ENCODE data around the gene SPTBN4.
"Not testable (repeated sequence)": the region's sequence is repeated elsewhere in the genome, so short reads cannot be mapped to it uniquely, and the experiment has no call there.

Gene SPTBN4

DNA sequence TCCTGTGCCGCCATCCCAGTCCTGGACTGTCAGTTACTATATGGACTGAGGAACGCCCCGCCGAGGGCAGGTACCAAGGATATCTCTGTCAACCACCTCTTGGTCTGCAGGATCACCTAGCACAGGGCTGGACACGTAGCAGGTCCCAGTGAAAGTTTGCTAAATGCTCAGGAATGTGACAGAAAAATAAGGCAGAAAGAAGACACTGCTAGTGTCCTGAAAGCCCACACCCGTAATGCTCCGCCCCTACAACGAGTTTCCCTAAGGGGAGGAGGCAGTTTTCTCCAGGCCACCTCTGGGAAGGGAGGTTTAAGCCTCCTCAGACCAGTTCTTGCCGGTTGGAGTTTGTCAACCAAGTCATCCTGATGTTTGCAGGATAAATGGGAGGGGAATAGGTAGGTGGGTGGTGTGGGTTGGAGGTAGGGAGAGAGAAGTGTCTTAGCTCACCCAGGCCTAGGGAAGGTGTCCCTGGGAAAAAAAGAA is 21.0 kb upstream of the SPTBN4 start:
- ChIA-PET CTCF (interaction anchor here (0.5 to 2.0 kb wide), 3 partner anchors 25 to 175 kb away, joined by 3 to 13 read pairs (median 3); no protein-coding TSS in a partner anchor), POLR2A (ENCODE audit: low non-redundant PET) (no interaction called here)
- peak overlapping the region; percentile 96 for H3K27ac ChIP-seq
- DNase-seq (ENCODE audit: low spot score): peak; percentile 54
- TF ChIP-seq, protein P1, sequence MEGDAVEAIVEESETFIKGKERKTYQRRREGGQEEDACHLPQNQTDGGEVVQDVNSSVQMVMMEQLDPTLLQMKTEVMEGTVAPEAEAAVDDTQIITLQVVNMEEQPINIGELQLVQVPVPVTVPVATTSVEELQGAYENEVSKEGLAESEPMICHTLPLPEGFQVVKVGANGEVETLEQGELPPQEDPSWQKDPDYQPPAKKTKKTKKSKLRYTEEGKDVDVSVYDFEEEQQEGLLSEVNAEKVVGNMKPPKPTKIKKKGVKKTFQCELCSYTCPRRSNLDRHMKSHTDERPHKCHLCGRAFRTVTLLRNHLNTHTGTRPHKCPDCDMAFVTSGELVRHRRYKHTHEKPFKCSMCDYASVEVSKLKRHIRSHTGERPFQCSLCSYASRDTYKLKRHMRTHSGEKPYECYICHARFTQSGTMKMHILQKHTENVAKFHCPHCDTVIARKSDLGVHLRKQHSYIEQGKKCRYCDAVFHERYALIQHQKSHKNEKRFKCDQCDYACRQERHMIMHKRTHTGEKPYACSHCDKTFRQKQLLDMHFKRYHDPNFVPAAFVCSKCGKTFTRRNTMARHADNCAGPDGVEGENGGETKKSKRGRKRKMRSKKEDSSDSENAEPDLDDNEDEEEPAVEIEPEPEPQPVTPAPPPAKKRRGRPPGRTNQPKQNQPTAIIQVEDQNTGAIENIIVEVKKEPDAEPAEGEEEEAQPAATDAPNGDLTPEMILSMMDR (conservative IDR thresholded peaks at IDR 0.05; ENCODE audit: low read depth): no peak

DNA sequence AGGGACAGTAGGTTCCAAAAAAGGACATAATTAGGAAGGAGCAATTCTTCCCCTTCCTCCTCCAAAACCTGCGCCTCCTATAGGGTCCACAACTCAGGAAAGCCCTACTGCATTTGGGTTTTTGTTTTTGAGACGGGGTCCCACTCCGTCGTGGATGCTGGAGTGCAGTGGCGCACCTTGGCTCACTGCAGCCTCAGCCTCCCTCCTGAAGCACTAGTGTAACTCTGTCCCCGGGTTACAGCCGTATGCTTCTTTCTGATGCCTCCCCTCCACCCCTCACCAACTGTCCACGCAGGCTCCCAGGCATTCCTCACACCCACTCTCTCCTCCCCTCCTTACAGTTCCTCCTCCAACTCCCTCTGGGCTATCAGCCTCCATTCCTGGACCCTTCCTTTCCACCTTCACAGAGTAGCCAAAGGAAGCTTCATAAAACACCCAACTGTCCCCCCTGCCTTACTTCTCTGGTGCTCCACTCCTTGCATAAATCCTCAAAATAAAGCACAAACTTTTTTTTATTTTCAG is 20.5 kb upstream of the SPTBN4 start:
- TF ChIP-seq, protein P1 (conservative IDR thresholded peaks at IDR 0.05; ENCODE audit: low read depth): no peak
- no peak for DNase-seq (ENCODE audit: low spot score)
- ChIA-PET POLR2A (ENCODE audit: low non-redundant PET) (no interaction called here), CTCF (interaction anchor here (0.6 kb wide), 1 partner anchor 174 kb away, joined by 3 read pairs; no protein-coding TSS in a partner anchor)
- H3K27ac ChIP-seq: peak overlapping the region; percentile 96

DNA sequence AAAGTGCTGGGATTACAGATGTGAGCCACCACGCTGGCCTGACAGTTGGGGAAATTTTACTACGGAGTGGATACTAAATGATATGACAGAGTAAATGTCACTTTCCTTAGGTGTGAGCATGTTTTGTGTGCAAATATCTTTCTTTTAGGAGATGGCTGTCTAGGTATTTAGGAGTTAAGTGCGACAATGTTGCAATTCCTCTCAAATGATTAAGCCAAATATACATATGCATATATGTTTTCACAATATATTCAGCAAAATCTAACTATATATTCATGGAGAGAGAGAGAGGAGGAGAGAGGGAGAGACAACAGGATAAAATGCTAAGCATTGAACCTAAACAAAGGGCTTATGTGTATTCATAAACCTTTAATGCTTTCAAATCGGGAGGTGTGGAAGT is 17.3 kb upstream of the SPTBN4 start:
- ChIA-PET CTCF (interaction anchor here (1.3 kb wide), 1 partner anchor 14 kb away, joined by 7 read pairs; no protein-coding TSS in a partner anchor), POLR2A (ENCODE audit: low non-redundant PET) (no interaction called here)
- H3K27ac ChIP-seq: no peak overlapping the region; the same call in 1 of the 2 replicates
- DNase-seq (ENCODE audit: low spot score): no peak
- TF ChIP-seq, protein P1 (conservative IDR thresholded peaks at IDR 0.05; ENCODE audit: low read depth): no peak

DNA sequence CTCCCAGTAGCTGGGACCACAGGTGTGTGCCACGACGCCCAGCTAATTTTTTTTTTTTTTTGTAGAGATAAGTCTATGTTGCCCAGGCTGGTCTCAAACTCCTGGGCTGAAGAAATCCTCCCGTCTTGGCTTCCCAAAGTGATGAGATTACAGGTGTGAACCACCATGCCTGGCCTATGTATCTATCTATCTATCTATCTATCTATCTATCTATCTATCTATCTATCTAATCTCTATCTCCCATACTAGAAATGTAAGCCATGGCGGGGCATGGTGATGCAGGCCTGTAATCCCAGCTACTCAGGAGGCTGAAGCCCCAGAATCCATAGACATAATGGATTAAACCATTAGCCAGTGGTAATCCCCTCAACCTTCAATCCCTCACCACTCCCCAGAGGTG is 16.1 kb upstream of the SPTBN4 start:
- TF ChIP-seq, protein P1 (conservative IDR thresholded peaks at IDR 0.05; ENCODE audit: low read depth): no peak
- POLR2A ChIA-PET (ENCODE audit: low non-redundant PET): no interaction called here
- no peak for DNase-seq (ENCODE audit: low spot score)
- CTCF ChIA-PET: interaction anchor here (0.6 kb wide), 1 partner anchor 13 kb away, joined by 3 read pairs; no protein-coding TSS in a partner anchor
- no peak overlapping the region for H3K27ac ChIP-seq

DNA sequence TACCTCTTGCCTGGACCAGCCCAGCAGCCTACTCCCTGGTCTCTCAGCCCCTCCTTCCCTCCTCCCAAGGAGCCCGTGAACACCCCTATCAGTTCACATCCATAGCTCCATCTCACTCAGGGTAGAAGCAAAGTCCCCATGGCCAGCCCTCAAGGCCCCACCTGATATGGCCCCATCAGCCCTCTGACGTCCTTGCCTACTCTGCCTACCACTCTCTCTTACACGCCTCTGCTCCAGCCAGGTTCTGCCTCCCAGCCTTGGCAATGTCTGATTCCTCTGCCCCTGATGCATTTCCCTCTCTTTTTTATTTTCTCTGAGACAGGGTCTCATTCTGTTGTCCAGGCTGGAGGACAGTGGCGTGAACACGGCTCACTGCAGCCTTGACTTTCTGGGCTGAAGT is 14.8 kb upstream of the SPTBN4 start:
- TF ChIP-seq, protein P1 (conservative IDR thresholded peaks at IDR 0.05; ENCODE audit: low read depth): no peak
- CTCF ChIA-PET: interaction anchor here (0.7 kb wide), 1 partner anchor 723 kb away, joined by 3 read pairs; no protein-coding TSS in a partner anchor
- peak overlapping the region; percentile 90 for H3K27ac ChIP-seq
- POLR2A ChIA-PET (ENCODE audit: low non-redundant PET): no interaction called here
- DNase-seq (ENCODE audit: low spot score): no peak

DNA sequence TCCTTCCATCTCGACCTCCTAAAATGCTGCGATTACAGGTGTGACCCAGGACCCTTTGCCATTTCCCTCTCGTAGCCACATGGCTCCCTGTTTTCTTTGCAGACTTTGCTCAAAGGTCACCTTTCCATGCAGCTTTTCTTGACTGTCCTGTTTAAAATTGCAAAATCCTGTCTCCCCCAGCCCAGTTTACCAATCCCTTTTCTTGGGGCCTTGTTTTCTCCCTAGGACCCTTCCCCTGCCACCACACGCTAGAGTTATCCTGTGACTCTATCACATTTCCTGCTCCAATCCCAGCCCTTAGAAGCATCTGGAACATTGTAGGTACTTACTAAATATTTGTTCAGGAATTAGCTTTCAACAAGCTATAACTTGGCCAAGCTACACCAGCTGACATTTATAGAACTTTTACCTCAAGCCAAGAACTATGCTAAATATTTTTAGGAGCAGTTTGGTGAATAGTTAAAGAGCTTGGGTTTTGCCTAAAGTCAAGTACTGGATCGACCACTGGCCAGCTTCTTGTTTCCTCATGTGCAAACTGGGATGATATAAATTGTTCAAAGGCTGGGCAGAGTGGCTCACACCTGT is 13.6 kb upstream of the SPTBN4 start:
- CTCF ChIA-PET: no interaction called here
- H3K27ac ChIP-seq: peak overlapping the region; percentile 90
- no peak for DNase-seq (ENCODE audit: low spot score)
- POLR2A ChIA-PET (ENCODE audit: low non-redundant PET): no interaction called here
- TF ChIP-seq, protein P1 (conservative IDR thresholded peaks at IDR 0.05; ENCODE audit: low read depth): no peak

DNA sequence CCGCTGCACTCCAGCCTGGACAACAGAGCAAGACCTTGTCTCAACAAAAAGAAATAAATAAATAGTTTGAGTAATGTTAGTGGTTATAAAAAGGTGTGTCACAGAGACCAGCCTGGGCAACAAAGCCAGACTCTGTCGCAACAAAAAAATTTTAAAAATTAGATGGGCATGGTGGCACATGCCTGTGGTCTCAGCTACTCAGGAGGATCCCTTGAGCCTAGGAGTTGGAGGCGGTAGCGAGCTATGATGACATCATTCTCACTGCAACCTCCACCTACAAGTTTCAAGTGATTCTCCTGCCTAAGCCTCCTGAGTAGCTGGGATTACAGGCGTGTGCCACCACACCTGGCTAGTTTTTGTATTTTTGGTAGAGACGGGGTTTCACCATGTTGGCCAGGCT is 12.9 kb upstream of the SPTBN4 start:
- DNase-seq (ENCODE audit: low spot score); CTCF ChIA-PET; POLR2A ChIA-PET (ENCODE audit: low non-redundant PET): not testable (repeated sequence)
- peak overlapping the region; percentile 90 for H3K27ac ChIP-seq

Data from RWPE1 (cell line).